Activated naive CD4-positive, alpha-beta T cell treated with anti-CD3 and anti-CD28 coated beads, Interleukin-2, amount 50 U/mL, for 24 hours (primary cell): Measurements from ENCODE around the gene GALNT13.

Source experiments
- H3K27ac Mint-ChIP-seq: one replicate; pipeline ENCODE4 v1.8.0; 2021; ENCODE audit warnings: mild to moderate bottlenecking, mixed read lengths
- H3K27me3 Mint-ChIP-seq: one replicate; pipeline ENCODE4 v1.8.0; 2021; ENCODE audit warnings: mixed read lengths
- H3K36me3 Mint-ChIP-seq: one replicate; pipeline ENCODE4 v1.8.0; 2021; ENCODE audit warnings: mixed read lengths
- H3K4me1 Mint-ChIP-seq: one replicate; pipeline ENCODE4 v1.8.0; 2021; ENCODE audit warnings: mixed read lengths
- H3K4me3 Mint-ChIP-seq: one replicate; pipeline ENCODE4 v1.8.0; 2021; ENCODE audit warnings: mild to moderate bottlenecking, mixed read lengths
- H3K9me3 Mint-ChIP-seq: one replicate; pipeline ENCODE4 v1.8.0; 2021; ENCODE audit warnings: mixed read lengths

GALNT13 gene

DNA sequence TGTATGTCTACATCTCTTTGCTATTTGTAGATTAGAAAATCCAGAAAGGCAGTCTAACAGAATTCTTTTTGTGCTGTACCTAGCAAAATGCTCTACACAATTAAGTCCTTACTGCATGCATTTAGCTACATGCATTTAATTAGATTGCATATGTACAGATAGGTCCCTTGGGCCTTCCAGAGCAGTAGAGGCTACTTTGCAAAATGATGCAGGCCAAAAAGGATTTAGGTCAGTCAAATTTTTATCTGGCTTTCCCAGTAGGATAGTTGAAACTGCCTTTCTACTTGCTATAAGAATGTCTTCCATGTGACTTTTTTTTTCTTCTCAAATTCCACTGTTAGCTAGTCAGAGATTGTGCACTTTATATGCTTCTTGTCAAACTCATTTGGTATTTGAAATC, 19.3 kb downstream of the GALNT13 start:
- H3K4me3 Mint-ChIP-seq: no peak overlapping the region
- H3K27ac Mint-ChIP-seq: no peak overlapping the region
- peaks cover 15% of the 10 kb centered on the region for H3K9me3 Mint-ChIP-seq
- H3K27me3 Mint-ChIP-seq: no peaks in the 10 kb centered on the region
- no peaks in the 10 kb centered on the region for H3K4me1 Mint-ChIP-seq
- no peaks in the 10 kb centered on the region for H3K36me3 Mint-ChIP-seq

DNA sequence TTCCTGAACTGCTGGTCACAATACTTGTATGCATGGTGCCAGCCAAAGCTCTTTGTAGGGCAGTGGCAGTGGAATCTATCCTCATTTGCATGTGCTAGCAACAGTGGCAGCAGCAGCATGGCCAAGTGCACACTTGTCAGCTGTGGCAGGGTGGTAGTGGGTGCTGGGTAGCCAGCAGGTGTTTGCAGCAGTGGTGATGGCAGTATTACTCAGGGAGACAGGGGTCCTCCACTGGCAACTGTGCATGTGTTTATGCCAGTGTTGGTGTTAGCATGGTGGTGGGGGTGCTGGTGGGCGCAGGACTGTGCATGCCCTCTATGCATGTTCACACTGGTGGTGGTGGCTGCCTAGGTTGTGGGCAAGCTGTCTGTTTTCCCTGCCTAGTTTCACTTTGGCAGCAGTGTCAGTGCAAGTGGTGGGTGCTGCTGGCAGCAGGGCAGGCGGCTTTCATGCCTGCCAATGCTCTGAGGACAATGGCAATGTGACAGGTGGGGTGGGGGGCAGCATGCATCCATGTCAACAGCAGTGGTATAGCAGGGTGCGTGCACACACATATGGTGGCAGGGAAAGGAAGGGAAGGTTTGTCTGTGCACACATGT, 41.2 kb downstream of the GALNT13 start:
- Mint-ChIP-seq H3K9me3 (peaks cover 18% of the 10 kb centered on the region), H3K36me3 (no peaks in the 10 kb centered on the region), H3K27ac (no peak overlapping the region), H3K27me3 (no peaks in the 10 kb centered on the region), H3K4me1 (no peaks in the 10 kb centered on the region), H3K4me3 (no peak overlapping the region)

DNA sequence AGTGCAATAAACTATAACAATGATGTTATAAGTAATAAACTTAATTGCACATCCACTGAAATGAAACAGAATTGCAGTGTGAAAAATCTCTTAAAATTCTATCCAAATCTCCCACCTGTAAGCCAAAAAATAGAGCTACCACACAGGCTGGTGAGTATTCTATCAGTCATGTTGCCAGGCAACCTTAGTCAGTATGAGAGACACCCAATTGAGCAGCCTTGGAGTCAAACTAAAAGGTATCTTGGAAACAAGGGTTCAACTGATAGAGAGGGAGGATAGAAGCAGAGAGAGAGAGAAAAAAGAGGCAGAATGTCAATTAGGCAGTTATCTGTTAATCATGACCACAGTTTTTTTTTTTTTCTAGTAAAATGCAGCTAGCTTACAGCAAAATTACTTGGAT, 45.8 kb downstream of the GALNT13 start:
- H3K36me3 Mint-ChIP-seq: no peaks in the 10 kb centered on the region
- no peak overlapping the region for H3K27ac Mint-ChIP-seq
- H3K4me3 Mint-ChIP-seq: no peak overlapping the region
- no peaks in the 10 kb centered on the region for H3K4me1 Mint-ChIP-seq
- H3K27me3 Mint-ChIP-seq: no peaks in the 10 kb centered on the region
- H3K9me3 Mint-ChIP-seq: peaks cover 10% of the 10 kb centered on the region

DNA sequence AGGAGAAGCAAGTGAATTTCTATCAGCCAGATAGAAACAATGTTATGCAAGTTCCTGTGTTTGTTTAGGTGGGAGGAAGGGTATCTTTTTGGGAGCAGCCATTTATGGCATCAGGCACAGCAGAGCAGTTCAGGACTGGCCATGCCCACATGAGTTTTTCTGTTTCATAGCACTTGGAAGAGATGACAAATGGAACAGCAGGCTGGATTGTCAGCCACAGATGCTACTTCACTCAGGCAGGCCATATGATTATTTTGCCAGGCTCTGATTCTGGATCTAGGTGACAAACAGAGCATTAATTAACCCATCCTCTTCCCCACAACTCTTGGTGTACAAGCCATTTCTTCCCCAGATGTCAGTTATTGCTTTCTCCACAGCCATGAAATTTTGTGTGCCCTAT, 63.8 kb downstream of the GALNT13 start:
- Mint-ChIP-seq H3K9me3 (peaks cover 6% of the 10 kb centered on the region), H3K36me3 (no peaks in the 10 kb centered on the region), H3K27me3 (no peaks in the 10 kb centered on the region), H3K4me3 (no peak overlapping the region), H3K27ac (no peak overlapping the region), H3K4me1 (no peaks in the 10 kb centered on the region)

DNA sequence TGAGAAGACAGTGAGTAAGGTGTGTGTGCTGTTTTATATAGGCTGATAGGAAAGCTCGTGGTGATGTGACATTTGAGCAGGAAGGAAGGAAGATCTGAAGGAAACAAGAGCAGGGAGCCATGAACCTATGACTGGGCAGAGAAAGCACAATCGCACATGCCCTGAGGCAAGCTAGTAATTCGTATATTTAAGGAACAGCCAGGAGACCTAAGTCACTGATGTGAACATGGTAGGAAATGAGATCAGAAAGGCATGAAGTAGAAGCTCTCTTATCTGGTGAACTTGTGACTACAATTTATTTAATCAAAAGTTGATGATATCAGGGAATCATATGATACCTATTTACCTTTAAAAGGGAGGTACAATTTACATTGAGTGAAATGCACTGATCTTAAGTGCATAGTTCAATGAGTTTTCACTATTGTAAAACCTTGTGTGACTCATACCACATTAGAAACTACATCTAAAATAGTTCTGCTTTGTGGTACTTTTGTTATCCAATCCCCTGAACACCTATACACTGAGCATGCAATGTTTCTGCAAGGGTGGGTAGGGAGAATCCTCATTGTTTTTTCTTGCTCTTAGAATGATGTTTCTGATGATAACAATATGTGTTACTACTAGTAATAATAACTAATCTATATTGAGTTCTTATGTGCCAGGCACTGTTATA, 67.5 kb downstream of the GALNT13 start:
- H3K27me3 Mint-ChIP-seq: no peaks in the 10 kb centered on the region
- H3K9me3 Mint-ChIP-seq: no peaks in the 10 kb centered on the region
- H3K27ac Mint-ChIP-seq: no peak overlapping the region
- no peak overlapping the region for H3K4me3 Mint-ChIP-seq
- no peaks in the 10 kb centered on the region for H3K36me3 Mint-ChIP-seq
- H3K4me1 Mint-ChIP-seq: no peaks in the 10 kb centered on the region

DNA sequence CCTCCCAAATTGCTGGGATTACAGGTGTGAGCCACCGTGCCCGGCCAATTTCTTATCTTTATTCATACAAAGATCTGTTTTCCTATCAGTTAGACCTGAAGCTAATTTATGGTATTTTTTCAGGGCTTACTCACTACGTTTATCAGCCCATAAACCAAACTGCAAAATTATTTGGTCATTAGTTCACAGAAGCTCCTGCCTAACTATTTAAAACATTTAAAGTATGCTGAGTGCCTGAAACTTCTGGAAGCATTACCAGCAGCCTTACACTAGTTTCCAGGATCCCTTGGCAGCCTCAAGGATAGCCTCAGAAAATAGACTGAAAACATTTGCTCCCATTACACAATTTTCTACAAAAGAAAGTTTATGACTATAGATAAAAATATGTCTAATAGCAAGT, 68.8 kb downstream of the GALNT13 start:
- Mint-ChIP-seq H3K4me3 (no peak overlapping the region), H3K4me1 (no peaks in the 10 kb centered on the region), H3K27ac (no peak overlapping the region), H3K36me3 (no peaks in the 10 kb centered on the region), H3K27me3 (no peaks in the 10 kb centered on the region), H3K9me3 (no peaks in the 10 kb centered on the region)

DNA sequence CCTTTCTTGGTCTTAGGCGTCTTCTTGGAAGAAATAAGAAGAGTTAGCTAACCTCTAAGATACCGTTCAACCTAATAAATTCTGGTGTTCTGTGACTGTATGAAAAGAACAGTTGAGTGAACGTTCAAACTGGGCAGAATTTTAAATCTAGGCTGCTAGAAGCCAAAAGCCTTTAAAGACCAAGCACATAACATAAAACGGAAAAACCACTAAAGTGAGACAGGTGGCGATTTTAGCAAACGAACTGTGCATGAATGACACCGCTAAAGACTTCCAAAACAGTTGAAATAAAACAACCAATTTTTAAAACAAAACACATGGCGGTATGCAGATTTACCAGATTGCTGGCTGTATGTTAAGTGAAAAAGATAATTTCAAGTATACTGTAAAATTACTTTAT, 73.1 kb downstream of the GALNT13 start:
- H3K4me3 Mint-ChIP-seq: no peak overlapping the region
- no peaks in the 10 kb centered on the region for H3K4me1 Mint-ChIP-seq
- no peaks in the 10 kb centered on the region for H3K27me3 Mint-ChIP-seq
- H3K27ac Mint-ChIP-seq: no peak overlapping the region
- H3K36me3 Mint-ChIP-seq: no peaks in the 10 kb centered on the region
- H3K9me3 Mint-ChIP-seq: no peaks in the 10 kb centered on the region

DNA sequence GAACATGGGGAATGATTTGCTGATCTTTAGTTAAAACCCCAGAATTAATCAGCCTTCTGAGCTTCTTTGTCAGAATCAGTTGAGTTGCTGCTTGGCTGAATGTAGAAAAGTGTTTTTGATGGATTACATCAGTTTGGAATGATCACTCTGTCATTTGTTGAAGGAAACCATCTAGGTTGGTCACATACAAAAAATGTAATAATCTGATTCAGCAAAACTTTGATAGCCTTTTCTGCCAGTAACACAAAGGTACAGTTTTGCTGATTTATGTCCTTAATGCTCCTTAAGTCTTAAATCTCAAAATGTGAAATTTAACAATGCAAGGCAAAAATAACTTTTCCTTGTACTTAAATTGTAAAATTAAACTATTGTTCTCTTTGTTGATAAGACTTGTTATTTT, 74.3 kb downstream of the GALNT13 start:
- H3K27ac Mint-ChIP-seq: no peak overlapping the region
- no peaks in the 10 kb centered on the region for H3K4me1 Mint-ChIP-seq
- H3K9me3 Mint-ChIP-seq: no peaks in the 10 kb centered on the region
- no peaks in the 10 kb centered on the region for H3K36me3 Mint-ChIP-seq
- no peaks in the 10 kb centered on the region for H3K27me3 Mint-ChIP-seq
- no peak overlapping the region for H3K4me3 Mint-ChIP-seq

DNA sequence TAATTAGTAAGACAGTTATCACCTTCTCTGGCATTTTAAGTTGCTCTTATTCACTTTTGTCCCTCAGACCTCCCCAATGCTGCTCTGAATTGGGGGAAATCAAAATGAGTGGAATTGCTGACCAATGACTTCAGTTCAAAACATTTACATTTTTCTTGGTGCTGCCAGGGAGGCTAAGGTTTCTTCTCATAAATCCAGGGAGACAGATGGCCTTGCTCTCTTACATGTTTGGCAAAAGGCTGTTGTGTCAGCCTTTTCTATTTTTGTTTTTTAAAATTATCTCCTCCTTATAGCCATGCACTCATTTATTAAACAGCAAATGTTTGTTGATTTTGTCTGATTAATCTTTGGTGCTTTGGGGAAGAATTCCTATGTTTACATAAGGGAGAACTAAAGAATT, 82.0 kb downstream of the GALNT13 start:
- Mint-ChIP-seq H3K9me3 (peaks cover 5% of the 10 kb centered on the region), H3K4me3 (no peak overlapping the region), H3K4me1 (no peaks in the 10 kb centered on the region), H3K36me3 (no peaks in the 10 kb centered on the region), H3K27me3 (no peaks in the 10 kb centered on the region), H3K27ac (no peak overlapping the region)

DNA sequence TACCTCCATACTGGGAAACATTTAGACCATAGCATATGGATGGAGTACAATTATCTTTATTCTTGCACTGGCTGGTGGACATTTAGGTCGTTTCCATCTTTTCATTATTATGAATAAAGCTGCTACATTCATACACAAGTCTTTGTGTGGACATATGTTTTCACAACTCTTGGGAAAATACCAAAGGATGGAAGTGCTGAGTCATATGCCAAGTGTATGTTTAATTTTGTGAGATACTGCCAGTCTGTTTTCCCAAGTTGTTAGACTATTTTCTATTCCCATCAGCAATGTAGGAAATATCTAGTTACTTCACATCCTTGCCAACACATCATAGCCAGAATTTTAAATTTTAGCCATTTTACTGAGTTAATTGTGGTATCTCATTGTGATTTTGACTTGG, 91.5 kb downstream of the GALNT13 start:
- H3K27me3 Mint-ChIP-seq: no peaks in the 10 kb centered on the region
- H3K9me3 Mint-ChIP-seq: no peaks in the 10 kb centered on the region
- no peaks in the 10 kb centered on the region for H3K4me1 Mint-ChIP-seq
- no peak overlapping the region for H3K27ac Mint-ChIP-seq
- no peak overlapping the region for H3K4me3 Mint-ChIP-seq
- no peaks in the 10 kb centered on the region for H3K36me3 Mint-ChIP-seq

DNA sequence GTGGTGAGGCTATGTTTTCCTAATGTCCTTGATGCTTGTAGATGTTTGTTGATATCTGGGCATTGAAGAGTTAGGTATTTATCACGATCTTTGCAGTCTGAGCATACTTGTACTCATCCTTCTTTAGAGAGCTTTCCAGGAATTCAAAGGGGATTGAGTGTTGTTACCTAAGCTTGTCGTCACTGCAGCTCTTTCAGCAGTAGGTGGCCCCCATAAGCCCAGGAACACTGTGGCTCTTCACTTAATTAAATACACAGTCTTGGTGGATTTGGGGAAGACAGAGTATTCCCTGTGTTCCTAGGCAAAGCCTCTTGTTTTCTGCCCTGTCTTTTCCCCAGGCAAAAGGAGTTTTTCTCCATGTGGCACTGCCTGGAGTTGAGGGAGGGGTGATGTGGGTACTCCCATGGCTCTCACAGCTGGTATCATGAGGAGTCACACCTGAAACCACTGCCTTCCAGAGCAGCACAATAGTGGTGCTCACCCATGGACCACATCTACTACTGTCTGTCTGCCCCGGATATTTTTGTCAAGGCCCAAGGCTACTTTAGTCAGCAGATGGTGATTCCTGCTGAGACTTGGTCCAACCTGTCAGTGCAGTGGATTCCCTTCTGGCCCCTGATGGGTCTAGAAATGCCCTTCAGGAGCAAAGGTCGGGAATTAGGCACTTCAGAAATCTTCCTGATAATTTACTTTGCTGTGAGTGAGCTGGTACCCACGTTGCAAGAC, 95.7 kb downstream of the GALNT13 start:
- no peak overlapping the region for H3K4me3 Mint-ChIP-seq
- H3K36me3 Mint-ChIP-seq: no peaks in the 10 kb centered on the region
- peaks cover 7% of the 10 kb centered on the region for H3K9me3 Mint-ChIP-seq
- no peaks in the 10 kb centered on the region for H3K4me1 Mint-ChIP-seq
- H3K27me3 Mint-ChIP-seq: no peaks in the 10 kb centered on the region
- no peak overlapping the region for H3K27ac Mint-ChIP-seq

DNA sequence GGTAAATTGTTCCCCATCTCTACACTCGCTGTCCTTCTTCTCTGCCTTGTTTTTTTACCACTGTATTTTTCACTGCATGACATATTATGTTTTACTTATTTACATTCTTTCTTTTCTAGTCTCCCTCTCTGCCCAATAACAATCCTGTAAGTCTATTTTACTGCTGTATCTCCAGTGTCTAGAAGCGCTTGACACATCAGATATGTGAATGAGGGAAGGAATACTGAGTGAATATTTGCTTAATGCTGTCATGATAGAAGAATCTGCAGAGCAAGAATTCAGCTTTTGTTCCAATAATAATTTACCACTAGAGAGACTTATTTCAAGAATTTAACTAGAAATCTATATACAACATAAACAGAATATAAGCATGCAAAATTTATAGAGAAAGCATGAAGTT, 99.5 kb downstream of the GALNT13 start:
- Mint-ChIP-seq H3K27me3 (no peaks in the 10 kb centered on the region), H3K27ac (no peak overlapping the region), H3K36me3 (no peaks in the 10 kb centered on the region), H3K4me3 (no peak overlapping the region), H3K4me1 (no peaks in the 10 kb centered on the region), H3K9me3 (peaks cover 7% of the 10 kb centered on the region)

DNA sequence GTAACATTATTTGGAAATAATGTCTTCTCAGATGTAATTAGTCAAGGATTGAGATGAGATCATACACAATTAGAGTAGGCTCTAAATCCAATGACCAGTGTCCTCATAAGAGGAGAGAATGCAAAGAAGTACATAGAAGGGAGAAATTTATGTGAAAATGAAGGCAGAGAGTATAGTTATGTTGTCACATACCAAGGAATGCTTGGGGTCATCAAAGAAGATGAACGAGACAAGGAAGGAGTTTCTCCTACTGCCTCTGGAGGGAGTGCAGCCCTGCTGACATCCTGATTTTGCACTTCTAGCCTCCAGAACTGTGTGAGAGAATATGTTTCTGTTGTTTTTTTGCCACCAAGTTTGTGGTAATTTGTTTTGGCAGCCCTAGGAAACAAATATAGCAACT, 100.1 kb downstream of the GALNT13 start:
- no peaks in the 10 kb centered on the region for H3K27me3 Mint-ChIP-seq
- peaks cover 7% of the 10 kb centered on the region for H3K9me3 Mint-ChIP-seq
- no peaks in the 10 kb centered on the region for H3K4me1 Mint-ChIP-seq
- no peaks in the 10 kb centered on the region for H3K36me3 Mint-ChIP-seq
- H3K27ac Mint-ChIP-seq: no peak overlapping the region
- H3K4me3 Mint-ChIP-seq: no peak overlapping the region

DNA sequence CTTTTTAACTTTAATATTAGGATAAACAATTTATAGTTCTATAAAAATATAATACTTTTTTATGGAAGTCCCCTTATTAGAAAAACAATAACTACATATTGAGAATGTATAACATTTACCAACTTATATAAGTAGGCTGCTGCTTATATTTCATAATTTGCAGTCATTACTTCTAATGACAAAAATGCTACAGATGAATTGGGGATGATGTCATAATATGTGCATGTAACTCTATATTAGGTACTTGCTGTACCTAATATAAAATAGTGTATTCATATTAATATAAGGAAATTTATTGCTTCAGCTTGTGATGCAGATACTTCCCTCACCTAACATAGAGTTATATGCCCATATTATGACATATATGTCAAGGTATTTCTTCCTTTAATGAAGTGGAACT, 100.7 kb downstream of the GALNT13 start:
- Mint-ChIP-seq H3K36me3 (no peaks in the 10 kb centered on the region), H3K27me3 (no peaks in the 10 kb centered on the region), H3K9me3 (peaks cover 7% of the 10 kb centered on the region), H3K27ac (no peak overlapping the region), H3K4me1 (no peaks in the 10 kb centered on the region), H3K4me3 (no peak overlapping the region)

DNA sequence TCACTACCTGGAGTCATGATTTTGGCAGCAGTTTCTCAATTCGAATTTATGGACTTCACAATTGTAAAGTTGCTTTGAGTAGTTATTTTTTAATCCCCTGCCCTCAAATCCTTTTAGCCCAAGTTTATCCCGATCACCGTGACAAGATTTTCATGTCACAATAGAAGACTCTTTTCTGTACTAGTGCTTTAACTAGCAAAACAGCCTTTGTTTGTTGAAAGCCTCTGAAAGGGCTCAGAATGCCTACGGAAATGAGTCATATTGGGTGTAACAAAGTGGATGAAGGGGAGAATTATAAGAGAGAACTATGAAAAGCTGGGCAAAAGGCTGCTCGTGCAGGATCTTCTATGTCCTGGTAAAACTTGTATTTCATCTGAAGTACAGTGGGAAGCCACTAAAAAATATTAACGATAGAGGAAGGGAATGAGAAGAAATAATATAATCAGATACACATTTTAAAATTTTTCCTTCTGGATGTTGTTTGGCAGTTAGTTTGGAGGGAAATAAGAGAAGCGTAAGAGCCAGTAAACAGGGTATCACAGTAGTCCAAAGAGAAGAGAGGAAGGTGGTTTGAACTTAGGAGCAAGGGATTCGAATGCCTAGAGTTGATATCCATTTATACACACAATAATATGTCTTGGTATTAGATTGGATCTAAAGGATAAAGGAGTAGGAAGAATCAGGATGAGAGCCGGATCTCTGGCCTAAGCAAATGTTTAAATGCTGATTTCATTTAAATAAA, 114.9 kb downstream of the GALNT13 start:
- Mint-ChIP-seq H3K4me1 (no peaks in the 10 kb centered on the region), H3K4me3 (no peak overlapping the region), H3K9me3 (peaks cover 3% of the 10 kb centered on the region), H3K27me3 (no peaks in the 10 kb centered on the region), H3K36me3 (no peaks in the 10 kb centered on the region), H3K27ac (no peak overlapping the region)

DNA sequence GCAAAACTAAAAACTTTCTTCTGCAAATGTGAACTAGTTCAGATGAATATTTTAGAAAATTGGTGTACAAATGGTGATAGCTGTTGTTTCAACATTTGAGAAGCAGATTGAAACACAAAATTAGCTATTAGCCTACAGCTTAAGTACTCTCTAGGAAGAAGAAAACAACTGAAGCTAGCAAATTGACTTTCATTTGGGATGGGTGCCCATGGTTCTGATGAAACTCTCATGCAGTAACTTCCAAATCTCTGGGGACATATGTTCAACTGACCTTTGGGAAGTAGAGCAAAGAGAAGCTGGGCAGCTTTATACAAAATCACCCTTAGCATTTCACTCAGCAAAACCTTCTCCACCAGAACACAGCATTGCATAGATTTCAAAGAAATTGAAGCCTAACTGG, 119.0 kb downstream of the GALNT13 start:
- no peak overlapping the region for H3K27ac Mint-ChIP-seq
- H3K9me3 Mint-ChIP-seq: no peaks in the 10 kb centered on the region
- no peaks in the 10 kb centered on the region for H3K27me3 Mint-ChIP-seq
- no peaks in the 10 kb centered on the region for H3K36me3 Mint-ChIP-seq
- no peaks in the 10 kb centered on the region for H3K4me1 Mint-ChIP-seq
- H3K4me3 Mint-ChIP-seq: no peak overlapping the region
